ENCODE measurements around the gene MAP1A. TPM values are rescaled to one million over a fixed set of nuclear protein-coding genes. Genes with fewer than 3 reads are reported as not detected.

MAP1A gene
- polyA plus RNA-seq, 1 donor from 2014 or later, result 3.4 TPM

GRCh38 chr15:43528542-43529007 lies 11.2 kb downstream of the MAP1A start:
- H3K9me2 ChIP-seq (ENCODE audit: insufficient read depth, low read length), result no peaks in the 10 kb centered on the region
- no peak overlapping the region for H3K9ac ChIP-seq (ENCODE audit: low read length)
- TF ChIP-seq TAF1 (IDR thresholded peaks at IDR 0.05; ENCODE audit: low read depth) (no peak), SMC3 (conservative IDR thresholded peaks at IDR 0.05; ENCODE audit: poor library complexity) (no peak), POLR2AphosphoS5 (IDR thresholded peaks at IDR 0.05) (no peak), MXI1 (conservative IDR thresholded peaks at IDR 0.05; ENCODE audit: poor library complexity, severe bottlenecking) (no peak), EZH2 (IDR thresholded peaks at IDR 0.05; ENCODE audit: borderline replicate concordance, insufficient read depth, low read length, poor library complexity, severe bottlenecking) (no peak), RAD21 (conservative IDR thresholded peaks at IDR 0.05) (no peak), REST (IDR thresholded peaks at IDR 0.05; ENCODE audit: borderline replicate concordance) (no peak), EP300 (conservative IDR thresholded peaks at IDR 0.05; ENCODE audit: poor library complexity, severe bottlenecking) (no peak)
- TF ChIP-seq, protein P1, sequence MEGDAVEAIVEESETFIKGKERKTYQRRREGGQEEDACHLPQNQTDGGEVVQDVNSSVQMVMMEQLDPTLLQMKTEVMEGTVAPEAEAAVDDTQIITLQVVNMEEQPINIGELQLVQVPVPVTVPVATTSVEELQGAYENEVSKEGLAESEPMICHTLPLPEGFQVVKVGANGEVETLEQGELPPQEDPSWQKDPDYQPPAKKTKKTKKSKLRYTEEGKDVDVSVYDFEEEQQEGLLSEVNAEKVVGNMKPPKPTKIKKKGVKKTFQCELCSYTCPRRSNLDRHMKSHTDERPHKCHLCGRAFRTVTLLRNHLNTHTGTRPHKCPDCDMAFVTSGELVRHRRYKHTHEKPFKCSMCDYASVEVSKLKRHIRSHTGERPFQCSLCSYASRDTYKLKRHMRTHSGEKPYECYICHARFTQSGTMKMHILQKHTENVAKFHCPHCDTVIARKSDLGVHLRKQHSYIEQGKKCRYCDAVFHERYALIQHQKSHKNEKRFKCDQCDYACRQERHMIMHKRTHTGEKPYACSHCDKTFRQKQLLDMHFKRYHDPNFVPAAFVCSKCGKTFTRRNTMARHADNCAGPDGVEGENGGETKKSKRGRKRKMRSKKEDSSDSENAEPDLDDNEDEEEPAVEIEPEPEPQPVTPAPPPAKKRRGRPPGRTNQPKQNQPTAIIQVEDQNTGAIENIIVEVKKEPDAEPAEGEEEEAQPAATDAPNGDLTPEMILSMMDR (IDR thresholded peaks at IDR 0.05; ENCODE audit: poor library complexity, severe bottlenecking), result no peak
- no peaks in the 10 kb centered on the region for H3K27me3 ChIP-seq (ENCODE audit: insufficient read depth, low read depth, low read length)
- no peak overlapping the region for H3K4me2 ChIP-seq (ENCODE audit: low read length)
- H2AFZ ChIP-seq (ENCODE audit: low read depth, low read length), result no peak overlapping the region
- no peaks in the 10 kb centered on the region for H3K79me2 ChIP-seq (replicated peaks; ENCODE audit: insufficient read depth, low read length)
- no peak overlapping the region for H3K4me3 ChIP-seq (ENCODE audit: low read length)
- H3K36me3 ChIP-seq (ENCODE audit: insufficient read depth, low read length), result peaks cover 24% of the 10 kb centered on the region
- H3K27ac ChIP-seq (ENCODE audit: low read length), result no peak overlapping the region
- H3F3A ChIP-seq (ENCODE audit: insufficient read depth, low read length, poor library complexity, severe bottlenecking), result no peaks in the 10 kb centered on the region
- H3K9me3 ChIP-seq (ENCODE audit: low read length), result peaks cover 7% of the 10 kb centered on the region
- H4K20me1 ChIP-seq (ENCODE audit: insufficient read depth), result no peaks in the 10 kb centered on the region

DNA sequence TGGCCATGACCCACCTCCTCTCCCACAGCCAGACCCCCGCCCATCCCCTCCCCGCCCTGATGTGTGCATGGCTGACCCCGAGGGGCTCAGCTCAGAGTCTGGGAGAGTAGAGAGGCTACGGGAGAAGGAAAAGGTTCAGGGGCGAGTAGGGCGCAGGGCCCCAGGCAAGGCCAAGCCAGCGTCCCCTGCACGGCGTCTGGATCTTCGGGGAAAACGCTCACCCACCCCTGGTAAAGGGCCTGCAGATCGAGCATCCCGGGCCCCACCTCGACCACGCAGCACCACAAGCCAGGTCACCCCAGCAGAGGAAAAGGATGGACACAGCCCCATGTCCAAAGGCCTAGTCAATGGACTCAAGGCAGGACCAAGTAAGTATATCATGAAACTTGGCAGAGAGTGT lies 11.7 kb downstream of the MAP1A start:
- no peaks in the 10 kb centered on the region for H3K79me2 ChIP-seq (replicated peaks; ENCODE audit: insufficient read depth, low read length)
- no peak overlapping the region for H3K4me3 ChIP-seq (ENCODE audit: low read length)
- no peaks in the 10 kb centered on the region for H3F3A ChIP-seq (ENCODE audit: insufficient read depth, low read length, poor library complexity, severe bottlenecking)
- H3K9me2 ChIP-seq (ENCODE audit: insufficient read depth, low read length), result no peaks in the 10 kb centered on the region
- H3K9me3 ChIP-seq (ENCODE audit: low read length), result peaks cover 4% of the 10 kb centered on the region
- peaks cover 18% of the 10 kb centered on the region for H3K36me3 ChIP-seq (ENCODE audit: insufficient read depth, low read length)
- H3K9ac ChIP-seq (ENCODE audit: low read length), result no peak overlapping the region
- no peaks in the 10 kb centered on the region for H4K20me1 ChIP-seq (ENCODE audit: insufficient read depth)
- TF ChIP-seq, protein P1 (IDR thresholded peaks at IDR 0.05; ENCODE audit: poor library complexity, severe bottlenecking), result no peak
- no peak for TF ChIP-seq MXI1 (conservative IDR thresholded peaks at IDR 0.05; ENCODE audit: poor library complexity, severe bottlenecking)
- no peak for TF ChIP-seq RAD21 (conservative IDR thresholded peaks at IDR 0.05)
- no peak for TF ChIP-seq POLR2AphosphoS5 (IDR thresholded peaks at IDR 0.05)
- TF ChIP-seq TAF1 (IDR thresholded peaks at IDR 0.05; ENCODE audit: low read depth), result no peak
- no peak for TF ChIP-seq REST (IDR thresholded peaks at IDR 0.05; ENCODE audit: borderline replicate concordance)
- TF ChIP-seq EZH2 (IDR thresholded peaks at IDR 0.05; ENCODE audit: borderline replicate concordance, insufficient read depth, low read length, poor library complexity, severe bottlenecking), result no peak
- TF ChIP-seq EP300 (conservative IDR thresholded peaks at IDR 0.05; ENCODE audit: poor library complexity, severe bottlenecking), result no peak
- TF ChIP-seq SMC3 (conservative IDR thresholded peaks at IDR 0.05; ENCODE audit: poor library complexity), result no peak
- H3K4me2 ChIP-seq (ENCODE audit: low read length), result no peak overlapping the region
- H3K27ac ChIP-seq (ENCODE audit: low read length), result no peak overlapping the region
- no peak overlapping the region for H2AFZ ChIP-seq (ENCODE audit: low read depth, low read length)
- H3K27me3 ChIP-seq (ENCODE audit: insufficient read depth, low read depth, low read length), result no peaks in the 10 kb centered on the region

Measured in neural cell (in vitro differentiated cells).